OCI-LY1 (cell line): ENCODE results near the gene HM13.

Source experiments
- EZH2 ChIP-seq: fragments of 200-600 bp; sonication (generic), shearing (Covaris generic); IDR thresholded peaks from 2 replicates; pipeline ENCODE4 v1.8.0; 2017; ENCODE audit warnings: borderline replicate concordance, mixed run types, mild to moderate bottlenecking, antibody characterized with exemption, low read length, moderate library complexity, mixed read lengths
- TF ChIP-seq, protein P1 (sequence below): fragments of 200-600 bp; sonication (generic), shearing (Covaris generic); IDR thresholded peaks from 2 replicates; pipeline ENCODE4 v1.5.1; 2017; ENCODE audit warnings: mild to moderate bottlenecking, antibody characterized with exemption, low read length, moderate library complexity, mixed read lengths

DNA sequence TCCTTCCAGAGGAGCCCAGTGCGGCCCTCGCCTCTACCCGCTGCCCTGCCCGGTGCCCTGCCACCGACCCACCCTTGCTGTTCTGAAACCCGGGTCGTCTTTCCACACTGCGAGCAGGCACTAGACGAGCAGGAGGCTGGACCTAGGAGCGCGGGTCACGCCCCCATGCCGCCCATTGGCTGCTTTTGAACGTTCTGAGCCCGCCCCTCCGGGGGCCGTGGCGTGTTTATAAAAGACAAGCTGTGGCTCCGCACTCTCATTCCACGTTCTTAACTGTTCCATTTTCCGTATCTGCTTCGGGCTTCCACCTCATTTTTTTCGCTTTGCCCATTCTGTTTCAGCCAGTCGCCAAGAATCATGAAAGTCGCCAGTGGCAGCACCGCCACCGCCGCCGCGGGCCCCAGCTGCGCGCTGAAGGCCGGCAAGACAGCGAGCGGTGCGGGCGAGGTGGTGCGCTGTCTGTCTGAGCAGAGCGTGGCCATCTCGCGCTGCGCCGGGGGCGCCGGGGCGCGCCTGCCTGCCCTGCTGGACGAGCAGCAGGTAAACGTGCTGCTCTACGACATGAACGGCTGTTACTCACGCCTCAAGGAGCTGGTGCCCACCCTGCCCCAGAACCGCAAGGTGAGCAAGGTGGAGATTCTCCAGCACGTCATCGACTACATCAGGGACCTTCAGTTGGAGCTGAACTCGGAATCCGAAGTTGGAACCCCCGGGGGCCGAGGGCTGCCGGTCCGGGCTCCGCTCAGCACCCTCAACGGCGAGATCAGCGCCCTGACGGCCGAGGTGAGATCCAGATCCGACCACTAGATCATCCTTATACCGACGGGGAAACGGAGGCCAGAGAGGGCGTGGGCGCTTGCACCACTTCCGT is 91.0 kb downstream of the HM13 start, which contains the start of gene ID1:
- TF ChIP-seq, protein P1, sequence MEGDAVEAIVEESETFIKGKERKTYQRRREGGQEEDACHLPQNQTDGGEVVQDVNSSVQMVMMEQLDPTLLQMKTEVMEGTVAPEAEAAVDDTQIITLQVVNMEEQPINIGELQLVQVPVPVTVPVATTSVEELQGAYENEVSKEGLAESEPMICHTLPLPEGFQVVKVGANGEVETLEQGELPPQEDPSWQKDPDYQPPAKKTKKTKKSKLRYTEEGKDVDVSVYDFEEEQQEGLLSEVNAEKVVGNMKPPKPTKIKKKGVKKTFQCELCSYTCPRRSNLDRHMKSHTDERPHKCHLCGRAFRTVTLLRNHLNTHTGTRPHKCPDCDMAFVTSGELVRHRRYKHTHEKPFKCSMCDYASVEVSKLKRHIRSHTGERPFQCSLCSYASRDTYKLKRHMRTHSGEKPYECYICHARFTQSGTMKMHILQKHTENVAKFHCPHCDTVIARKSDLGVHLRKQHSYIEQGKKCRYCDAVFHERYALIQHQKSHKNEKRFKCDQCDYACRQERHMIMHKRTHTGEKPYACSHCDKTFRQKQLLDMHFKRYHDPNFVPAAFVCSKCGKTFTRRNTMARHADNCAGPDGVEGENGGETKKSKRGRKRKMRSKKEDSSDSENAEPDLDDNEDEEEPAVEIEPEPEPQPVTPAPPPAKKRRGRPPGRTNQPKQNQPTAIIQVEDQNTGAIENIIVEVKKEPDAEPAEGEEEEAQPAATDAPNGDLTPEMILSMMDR = no peak
- TF ChIP-seq EZH2 = no peak
